ENCODE measurements around the gene TRIM54. TPM values are rescaled to one million over a fixed set of nuclear protein-coding genes. Genes with fewer than 3 reads are reported as not detected.

Gene TRIM54
- total RNA-seq, 4 donors from 2014 or later = not detected

DNA sequence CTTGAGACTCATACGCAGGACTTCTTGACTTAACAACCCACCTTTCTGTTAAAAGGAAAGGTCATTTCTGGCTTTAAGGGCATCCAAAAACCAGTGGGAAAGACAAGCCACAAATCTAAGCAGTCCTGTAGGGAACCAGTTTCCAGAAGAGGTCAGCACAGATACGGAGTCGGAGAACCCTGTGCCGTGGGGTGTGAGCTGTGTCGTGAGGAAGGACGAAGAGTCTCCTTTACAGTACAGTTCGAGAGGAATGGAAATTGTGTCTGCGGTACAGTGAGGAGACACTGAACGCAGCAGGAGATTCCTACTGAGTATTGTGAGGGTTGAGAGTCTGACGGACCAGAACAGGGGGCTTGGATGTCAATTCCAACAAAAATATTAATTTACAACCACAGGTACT, 37.1 kb upstream of the TRIM54 start:
- TF ChIP-seq, protein P1, sequence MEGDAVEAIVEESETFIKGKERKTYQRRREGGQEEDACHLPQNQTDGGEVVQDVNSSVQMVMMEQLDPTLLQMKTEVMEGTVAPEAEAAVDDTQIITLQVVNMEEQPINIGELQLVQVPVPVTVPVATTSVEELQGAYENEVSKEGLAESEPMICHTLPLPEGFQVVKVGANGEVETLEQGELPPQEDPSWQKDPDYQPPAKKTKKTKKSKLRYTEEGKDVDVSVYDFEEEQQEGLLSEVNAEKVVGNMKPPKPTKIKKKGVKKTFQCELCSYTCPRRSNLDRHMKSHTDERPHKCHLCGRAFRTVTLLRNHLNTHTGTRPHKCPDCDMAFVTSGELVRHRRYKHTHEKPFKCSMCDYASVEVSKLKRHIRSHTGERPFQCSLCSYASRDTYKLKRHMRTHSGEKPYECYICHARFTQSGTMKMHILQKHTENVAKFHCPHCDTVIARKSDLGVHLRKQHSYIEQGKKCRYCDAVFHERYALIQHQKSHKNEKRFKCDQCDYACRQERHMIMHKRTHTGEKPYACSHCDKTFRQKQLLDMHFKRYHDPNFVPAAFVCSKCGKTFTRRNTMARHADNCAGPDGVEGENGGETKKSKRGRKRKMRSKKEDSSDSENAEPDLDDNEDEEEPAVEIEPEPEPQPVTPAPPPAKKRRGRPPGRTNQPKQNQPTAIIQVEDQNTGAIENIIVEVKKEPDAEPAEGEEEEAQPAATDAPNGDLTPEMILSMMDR (IDR thresholded peaks at IDR 0.05) = no peak
- TF ChIP-seq POLR2A (IDR thresholded peaks at IDR 0.05) = no peak
- intact Hi-C loops (cut with DNase I; ENCODE audit: low total_unique reads) = no loop called here
- WGBS, 2 donors = 68 to 84% methylated on average over 10 of the region's 10 CpGs
- no peak overlapping the region for H3K4me3 ChIP-seq (ENCODE audit: low read depth, poor library complexity, severe bottlenecking)
- no peak for DNase-seq (ENCODE audit: low spot score in 2 of 2)

DNA sequence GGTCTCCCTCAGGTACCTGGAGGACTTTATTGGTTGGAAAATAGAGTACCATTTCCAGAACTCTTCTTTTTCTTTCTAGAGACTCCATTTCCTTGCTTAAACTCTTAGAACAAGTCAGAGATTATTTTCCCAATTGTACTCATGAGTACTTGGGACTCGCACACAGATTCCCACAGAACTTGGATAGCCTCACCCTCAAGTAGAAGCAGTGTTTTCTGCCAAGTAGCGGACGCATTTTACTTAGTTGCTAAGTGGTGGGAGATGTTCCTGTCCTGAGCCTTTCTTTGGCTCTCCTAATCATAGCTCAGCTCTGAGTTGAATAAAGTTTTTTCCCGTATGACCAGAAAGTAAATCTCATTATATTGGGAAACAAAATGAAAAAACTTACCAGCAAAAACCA, 36.6 kb upstream of the TRIM54 start:
- intact Hi-C loops (cut with DNase I; ENCODE audit: low total_unique reads) = no loop called here
- TF ChIP-seq, protein P1 (IDR thresholded peaks at IDR 0.05) = no peak
- TF ChIP-seq POLR2A (IDR thresholded peaks at IDR 0.05) = no peak
- no peak overlapping the region for H3K4me3 ChIP-seq (ENCODE audit: low read depth, poor library complexity, severe bottlenecking)
- WGBS, 2 donors = 80 to 82% methylated on average over 4 of the region's 4 CpGs
- no peak for DNase-seq (ENCODE audit: low spot score in 2 of 2)

DNA sequence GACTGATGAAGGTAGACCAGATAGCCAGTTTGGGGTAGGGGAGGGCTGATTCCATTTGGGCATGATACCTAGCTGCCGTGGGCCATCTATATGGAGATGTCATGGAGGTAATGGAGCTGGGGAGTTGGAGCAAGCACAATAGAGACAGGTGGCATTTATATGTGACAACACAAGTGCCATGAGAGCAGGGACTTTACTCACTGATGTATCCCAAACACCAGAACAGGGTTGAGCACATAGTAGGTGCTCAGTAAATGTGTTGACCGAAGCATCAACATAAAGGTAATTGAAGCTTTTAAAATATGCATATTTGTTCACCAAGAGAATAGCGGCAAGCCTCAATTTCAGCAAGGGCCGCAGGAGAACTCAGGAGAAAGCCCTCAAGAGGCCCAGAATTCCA, 34.3 kb upstream of the TRIM54 start:
- H3K4me3 ChIP-seq (ENCODE audit: low read depth, poor library complexity, severe bottlenecking) = no peak overlapping the region
- 95 to 97% methylated on average over 4 of the region's 4 CpGs for WGBS, 2 donors
- no peak for DNase-seq (ENCODE audit: low spot score in 2 of 2)
- no peak for TF ChIP-seq POLR2A (IDR thresholded peaks at IDR 0.05)
- TF ChIP-seq, protein P1 (IDR thresholded peaks at IDR 0.05) = no peak
- intact Hi-C loops (cut with DNase I; ENCODE audit: low total_unique reads) = no loop called here

DNA sequence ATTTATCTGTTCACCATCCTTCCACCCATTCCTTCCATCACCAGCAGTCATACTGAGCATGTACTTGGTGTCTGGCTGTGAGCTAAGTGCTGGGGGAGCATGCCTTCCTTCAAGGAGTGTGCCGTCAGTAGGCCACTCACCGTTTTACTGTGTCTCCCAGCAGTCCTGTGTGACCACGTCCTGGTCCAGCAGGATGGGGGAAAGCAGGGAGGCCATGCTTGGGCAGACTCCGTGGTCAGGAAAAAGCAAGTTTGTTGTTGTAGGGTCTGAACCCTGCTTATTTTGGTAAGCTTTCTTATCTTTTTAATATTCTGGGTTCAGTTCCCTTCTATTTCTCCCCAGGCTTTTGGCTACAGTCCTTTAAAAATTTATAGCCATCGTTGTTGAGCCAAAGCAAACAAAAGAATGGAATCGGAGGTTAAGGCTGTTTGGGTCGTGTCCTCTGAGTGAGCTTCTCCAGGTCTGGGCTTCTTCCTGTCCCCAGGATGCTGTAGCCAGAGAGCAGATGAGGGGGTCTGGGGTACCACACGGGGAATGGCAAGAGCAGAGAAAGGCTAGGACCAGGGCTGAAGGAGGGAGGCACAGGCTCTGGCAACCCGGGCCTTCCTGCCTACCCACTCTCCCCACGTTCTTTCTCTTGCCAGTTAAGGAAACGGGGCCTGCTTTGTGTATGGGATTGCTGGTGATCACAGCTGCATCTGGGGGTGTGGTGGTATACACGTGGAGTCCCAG, 32.9 kb upstream of the TRIM54 start:
- no peak for DNase-seq (ENCODE audit: low spot score in 2 of 2)
- intact Hi-C loops (cut with DNase I; ENCODE audit: low total_unique reads) = no loop called here
- WGBS, 2 donors = 54 to 64% methylated on average over 12 of the region's 12 CpGs
- no peak overlapping the region for H3K4me3 ChIP-seq (ENCODE audit: low read depth, poor library complexity, severe bottlenecking)
- TF ChIP-seq, protein P1 (IDR thresholded peaks at IDR 0.05) = no peak
- no peak for TF ChIP-seq POLR2A (IDR thresholded peaks at IDR 0.05)

DNA sequence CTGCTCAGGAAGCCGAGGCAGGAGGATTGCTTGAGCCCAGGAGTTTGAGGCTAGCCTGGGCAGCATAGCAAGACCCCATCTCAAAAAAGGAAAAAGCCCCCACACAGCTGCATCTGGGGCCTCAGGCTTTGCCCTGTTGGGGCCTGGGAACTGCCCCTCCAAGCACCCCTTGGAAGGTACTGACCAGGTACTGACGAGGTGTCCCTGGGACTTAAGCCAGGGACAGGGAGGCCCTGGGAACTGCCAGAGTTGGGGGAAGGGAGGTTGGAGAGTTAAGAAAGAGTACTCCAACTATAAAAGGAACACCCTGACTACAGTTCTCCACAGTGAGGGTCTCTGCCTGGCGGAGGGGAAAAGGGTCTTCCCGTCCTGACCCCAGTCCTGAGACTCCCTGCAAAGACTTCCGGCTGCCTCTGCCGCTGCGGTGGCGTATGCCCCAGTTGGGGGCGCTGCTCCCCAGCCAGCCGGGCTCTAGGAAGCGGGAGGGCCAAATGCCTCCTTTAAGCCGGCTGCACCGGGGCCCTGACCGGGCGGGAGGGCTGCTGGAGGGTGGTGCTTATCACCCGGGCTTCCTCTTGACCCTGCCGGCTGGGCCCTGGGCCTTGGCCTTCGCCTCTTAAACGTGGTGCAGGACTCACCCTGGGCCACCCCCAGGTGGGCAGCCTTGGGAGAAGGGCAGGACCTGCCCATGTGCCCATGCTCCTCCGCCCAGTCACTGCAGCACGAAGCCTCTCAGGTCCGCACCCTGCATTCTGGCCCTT, 32.2 kb upstream of the TRIM54 start:
- intact Hi-C loops (cut with DNase I; ENCODE audit: low total_unique reads) = no loop called here
- 29 to 58% methylated on average over 6 to 22 of the region's 22 CpGs for WGBS, 2 donors
- TF ChIP-seq POLR2A (IDR thresholded peaks at IDR 0.05) = no peak
- TF ChIP-seq, protein P1 (IDR thresholded peaks at IDR 0.05) = no peak
- no peak for DNase-seq (ENCODE audit: low spot score in 2 of 2)
- H3K4me3 ChIP-seq (ENCODE audit: low read depth, poor library complexity, severe bottlenecking) = no peak overlapping the region

Measured in lower leg skin (tissue), 4 donors.